ENCODE data around the gene SLC7A6. TPM values are rescaled to one million over a fixed set of nuclear protein-coding genes. Genes with fewer than 3 reads are reported as not detected.
A peak's percentile ranks its signal among the peaks of the same experiment; 100 is the strongest.

Gene SLC7A6
- total and polyA plus RNA-seq, 8 donors = 2.9 to 66.1 (median 12.1) TPM

DNA sequence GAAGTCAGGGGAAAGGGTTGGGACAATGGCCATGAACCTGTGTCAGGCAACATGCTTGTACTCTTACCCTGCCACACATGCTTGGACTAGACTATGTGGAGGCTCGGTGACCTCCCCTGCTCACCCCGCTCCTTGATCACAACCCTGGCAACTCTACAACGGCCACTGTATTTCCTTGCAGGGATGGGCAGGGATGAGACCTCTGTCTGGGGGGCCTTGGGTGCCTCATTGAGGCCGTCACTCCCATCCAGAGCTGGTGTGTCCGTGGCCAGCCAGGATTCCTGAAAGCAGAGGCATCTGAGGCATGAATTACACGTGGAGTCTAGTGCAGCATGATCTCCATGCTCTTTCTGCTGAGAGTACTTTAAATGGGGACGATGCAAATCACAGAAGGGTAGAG, 18.2 kb upstream of the SLC7A6 start:
- Histone ChIP-seq H3K9me3 (no peaks in the 10 kb centered on the region), H3K36me3 (peaks cover 7 to 26% (median 24%) of the 10 kb centered on the region in 4 donors), H3K4me3 (peak overlapping the region; percentile 63 to 86 (median 76)), H3K27me3 (no peaks in the 10 kb centered on the region), H3K4me1 (peaks cover 20 to 37% (median 31%) of the 10 kb centered on the region in 4 donors), H3K27ac (peak overlapping the region in 1 of 5 donors; percentile 78)
- 87 to 93% (median 90%) methylated on average over 7 of the region's 7 CpGs for WGBS, 5 donors
- DNase-seq = no peak
- intact Hi-C loops (cut with DNase I; ENCODE audit: low total_unique reads) = loop anchor here (5.0 kb wide), 1 partner anchor 76 kb away; no protein-coding TSS in a partner anchor
- TF ChIP-seq POLR2A (IDR thresholded peaks at IDR 0.05) = no peak
- TF ChIP-seq POLR2AphosphoS5 (IDR thresholded peaks at IDR 0.05) = no peak
- no peak for TF ChIP-seq EP300 (IDR thresholded peaks at IDR 0.05)
- TF ChIP-seq CTCF (IDR thresholded peaks at IDR 0.05) = no peak

DNA sequence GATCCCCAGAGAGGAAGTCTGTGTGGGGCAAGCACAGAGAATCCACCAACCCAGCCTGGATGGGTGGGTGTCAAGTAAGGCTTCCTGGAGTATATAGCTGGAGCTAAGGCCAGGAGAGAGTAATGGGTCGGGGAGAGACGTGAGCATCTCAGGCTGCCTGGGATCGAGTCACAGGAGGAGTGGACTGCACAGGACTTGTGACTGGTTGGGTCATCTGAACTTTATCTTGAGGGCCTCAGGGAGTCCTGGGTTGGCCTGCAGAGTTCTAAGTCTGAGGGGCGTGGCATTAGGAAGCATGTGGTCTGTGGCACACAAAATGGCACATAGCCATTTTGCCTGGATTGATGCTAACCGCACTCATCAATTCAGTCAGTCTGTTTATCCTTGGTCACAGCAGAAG, 17.7 kb upstream of the SLC7A6 start:
- peak overlapping the region in 3 of 4 donors; percentile 63 to 86 (median 82) for H3K4me3 ChIP-seq
- intact Hi-C loops (cut with DNase I; ENCODE audit: low total_unique reads) = loop anchor here (5.0 kb wide), 1 partner anchor 76 kb away; no protein-coding TSS in a partner anchor
- TF ChIP-seq CTCF (IDR thresholded peaks at IDR 0.05) (no peak), POLR2AphosphoS5 (IDR thresholded peaks at IDR 0.05) (no peak), POLR2A (IDR thresholded peaks at IDR 0.05) (no peak), EP300 (IDR thresholded peaks at IDR 0.05) (no peak)
- WGBS, 5 donors = 71 to 88% (median 75%) methylated on average over 5 of the region's 5 CpGs
- peaks cover 20 to 37% (median 31%) of the 10 kb centered on the region in 4 donors for H3K4me1 ChIP-seq
- H3K9me3 ChIP-seq = no peaks in the 10 kb centered on the region
- no peaks in the 10 kb centered on the region for H3K27me3 ChIP-seq
- H3K27ac ChIP-seq = peak overlapping the region in 1 of 5 donors; percentile 78
- peaks cover 7 to 32% (median 30%) of the 10 kb centered on the region in 4 donors for H3K36me3 ChIP-seq
- no peak for DNase-seq

- WGBS, 5 donors = 83 to 96% (median 89%) methylated on average over 3 to 4 of the region's 4 CpGs
- intact Hi-C loops (cut with DNase I; ENCODE audit: low total_unique reads) = loop anchor here (5.0 kb wide), 1 partner anchor 75 kb away; no protein-coding TSS in a partner anchor
- H3K4me3 ChIP-seq = no peak overlapping the region
- no peak for DNase-seq
- TF ChIP-seq POLR2A (IDR thresholded peaks at IDR 0.05) (no peak), CTCF (IDR thresholded peaks at IDR 0.05) (no peak)
- H3K4me1 ChIP-seq = peaks cover 20 to 37% (median 31%) of the 10 kb centered on the region in 4 donors
- no peaks in the 10 kb centered on the region for H3K27me3 ChIP-seq
- H3K27ac ChIP-seq = peak overlapping the region in 2 of 5 donors; percentile 26 to 29
- no peaks in the 10 kb centered on the region for H3K9me3 ChIP-seq
- peaks cover 7 to 39% (median 37%) of the 10 kb centered on the region in 4 donors for H3K36me3 ChIP-seq
Observed at GRCh38 chr16:68247400-68247799, 16.9 kb upstream of the SLC7A6 start.

DNA sequence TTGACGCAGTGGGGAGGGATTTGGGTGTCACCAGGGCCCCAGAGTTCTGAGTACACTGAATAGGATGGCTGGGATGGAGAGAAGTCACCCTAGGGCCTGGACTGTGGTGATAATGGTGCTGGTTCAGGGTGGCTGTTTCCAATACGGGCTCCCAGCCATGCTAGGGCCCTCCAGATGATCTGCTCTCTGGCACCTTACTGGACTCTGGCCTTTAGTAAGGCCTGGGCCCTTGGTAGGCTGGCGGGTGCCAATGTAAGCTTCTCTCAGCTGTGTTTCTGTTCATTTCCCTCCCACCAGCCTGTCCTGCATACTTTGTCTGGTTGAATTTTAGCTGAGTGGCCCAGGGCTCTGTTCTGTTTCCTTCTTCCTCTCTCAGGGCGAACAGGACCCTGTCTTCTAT, 16.4 kb upstream of the SLC7A6 start:
- Histone ChIP-seq H3K9me3 (no peaks in the 10 kb centered on the region), H3K4me1 (peaks cover 20 to 37% (median 31%) of the 10 kb centered on the region in 4 donors), H3K4me3 (no peak overlapping the region), H3K36me3 (peaks cover 7 to 44% (median 43%) of the 10 kb centered on the region in 4 donors), H3K27me3 (no peaks in the 10 kb centered on the region), H3K27ac (peak overlapping the region in 2 of 5 donors; percentile 26 to 29)
- intact Hi-C loops (cut with DNase I; ENCODE audit: low total_unique reads) = loop anchor here (5.0 kb wide), 1 partner anchor 74 kb away; no protein-coding TSS in a partner anchor
- WGBS, 5 donors = 76 to 98% (median 84%) methylated on average over 4 of the region's 4 CpGs
- TF ChIP-seq CTCF (IDR thresholded peaks at IDR 0.05) (no peak), POLR2A (IDR thresholded peaks at IDR 0.05) (no peak), POLR2AphosphoS5 (IDR thresholded peaks at IDR 0.05) (no peak), EP300 (IDR thresholded peaks at IDR 0.05) (no peak)
- DNase-seq = no peak

Measured in stomach (tissue), 9 donors.